UCSD-AML1 (cell line): ENCODE data around the gene STOML3.
A peak's percentile ranks its signal among the peaks of the same experiment; 100 is the strongest.
"Not testable (repeated sequence)": the region's sequence is repeated elsewhere in the genome, so short reads cannot be mapped to it uniquely, and the experiment has no call there.

Source experiments
- DNase-seq: peaks from one replicate; lab custom pipeline; 2025; ENCODE audit not compliant: unreplicated experiment; lab: John Stamatoyannopoulos, UW

The STOML3 gene

GRCh38 chr13:38990693-38991092 is at the start of gene STOML3:
TSS of gene STOML3 (minus strand) at chr13:38990831. CDS start at chr13:38990721, 110 bp downstream.
- DNase-seq: no peak

GRCh38 chr13:39040206-39040605 is 49.6 kb upstream of the STOML3 start:
- no peak for DNase-seq

GRCh38 chr13:39039041-39039440 is 48.4 kb upstream of the STOML3 start:
- DNase-seq: no peak

- DNase-seq: no peak
Measured at GRCh38 chr13:39038569-39039030, 48.0 kb upstream of the STOML3 start.

GRCh38 chr13:39037880-39038568 is 47.4 kb upstream of the STOML3 start, which contains the start of the genes NHLRC3 and PROSER1:
TSS of gene NHLRC3 (plus strand) at chr13:39038456. CDS start at chr13:39038640, 184 bp downstream.
TSS of gene PROSER1 (minus strand) at chr13:39038089. CDS start at chr13:39037242, 847 bp downstream.
- peak; percentile 90 for DNase-seq

GRCh38 chr13:39037410-39037879 is 46.8 kb upstream of the STOML3 start:
- DNase-seq: no peak

GRCh38 chr13:39036212-39036611 is 45.6 kb upstream of the STOML3 start:
- DNase-seq: no peak

GRCh38 chr13:39035799-39036198 is 45.2 kb upstream of the STOML3 start:
- DNase-seq: no peak

- DNase-seq: no peak
Measured at GRCh38 chr13:39035204-39035603, 44.6 kb upstream of the STOML3 start.

- DNase-seq: no peak
Measured at GRCh38 chr13:39034085-39034484, 43.5 kb upstream of the STOML3 start.

- no peak for DNase-seq
Measured at GRCh38 chr13:39032150-39032549, 41.5 kb upstream of the STOML3 start.

GRCh38 chr13:39025433-39025839 is 34.8 kb upstream of the STOML3 start:
- DNase-seq: no peak

GRCh38 chr13:39023761-39024160 is 33.1 kb upstream of the STOML3 start:
- no peak for DNase-seq

- DNase-seq: no peak
Measured at GRCh38 chr13:39023316-39023715, 32.7 kb upstream of the STOML3 start.

GRCh38 chr13:39020853-39021462 is 30.3 kb upstream of the STOML3 start:
- DNase-seq: no peak

GRCh38 chr13:39016787-39017186 is 26.2 kb upstream of the STOML3 start:
- no peak for DNase-seq

GRCh38 chr13:39016087-39016486 is 25.5 kb upstream of the STOML3 start:
- no peak for DNase-seq

- DNase-seq: no peak
Measured at GRCh38 chr13:39013462-39013861, 22.8 kb upstream of the STOML3 start.

GRCh38 chr13:39012608-39013007 is 22.0 kb upstream of the STOML3 start:
- no peak for DNase-seq

GRCh38 chr13:39006371-39007111 is 15.9 kb upstream of the STOML3 start:
- DNase-seq: not testable (repeated sequence)

- no peak for DNase-seq
Measured at GRCh38 chr13:38998739-38999138, 8.1 kb upstream of the STOML3 start.

- DNase-seq: no peak
Measured at GRCh38 chr13:38993381-38993780, 2.8 kb upstream of the STOML3 start.
